C4-2B (cell line): ENCODE data around the gene NEU2.

Experiments
- H3K27ac ChIP-seq: fragments of 450-650 bp; 2 replicates; pipeline ENCODE4 v1.5.1; 2017
- CTCF ChIP-seq: fragments of 450-650 bp; conservative IDR thresholded peaks from 2 replicates; pipeline ENCODE4 v1.5.1; 2017; ENCODE audit warnings: mild to moderate bottlenecking
- ZFX ChIP-seq: fragments of 450-650 bp; IDR thresholded peaks from 2 replicates; pipeline ENCODE4 v1.6.1; 2017

The NEU2 gene

GRCh38 chr2:233020454-233020853 lies 12.0 kb upstream of the NEU2 start:
- no peak overlapping the region for H3K27ac ChIP-seq
- no peak for TF ChIP-seq CTCF
- TF ChIP-seq ZFX = no peak

GRCh38 chr2:233021771-233022170 lies 10.7 kb upstream of the NEU2 start:
- TF ChIP-seq CTCF (no peak), ZFX (no peak)
- no peak overlapping the region for H3K27ac ChIP-seq

GRCh38 chr2:233022561-233022960 lies 9.9 kb upstream of the NEU2 start:
- no peak for TF ChIP-seq ZFX
- no peak for TF ChIP-seq CTCF
- no peak overlapping the region for H3K27ac ChIP-seq

- no peak for TF ChIP-seq CTCF
- no peak for TF ChIP-seq ZFX
- no peak overlapping the region for H3K27ac ChIP-seq
These were observed 9.3 kb upstream of the NEU2 start for GRCh38 chr2:233023007-233023760.

- H3K27ac ChIP-seq = no peak overlapping the region
- TF ChIP-seq ZFX (no peak), CTCF (no peak)
These were observed 8.6 kb upstream of the NEU2 start for GRCh38 chr2:233023761-233024410.

GRCh38 chr2:233025706-233026105 lies 6.8 kb upstream of the NEU2 start:
- no peak overlapping the region for H3K27ac ChIP-seq
- no peak for TF ChIP-seq ZFX
- no peak for TF ChIP-seq CTCF

- no peak overlapping the region for H3K27ac ChIP-seq
- no peak for TF ChIP-seq ZFX
- TF ChIP-seq CTCF = no peak
These were observed 6.2 kb upstream of the NEU2 start for GRCh38 chr2:233026198-233026813.
